ENCODE data around the gene CD40.

The CD40 gene

GRCh38 chr20:46158476-46158987 lies 40.4 kb downstream of the CD40 start:
- Histone ChIP-seq H3K36me3 (ENCODE audit: control insufficient read depth, insufficient read depth, low read length) (no peaks in the 10 kb centered on the region), H3K4me1 (ENCODE audit: control insufficient read depth, insufficient read depth, low read length) (no peaks in the 10 kb centered on the region), H3K27me3 (ENCODE audit: control insufficient read depth, insufficient read depth, low read length) (peaks cover 15% of the 10 kb centered on the region), H3K9ac (ENCODE audit: low read length) (no peak overlapping the region), H3K4me3 (ENCODE audit: low read length) (no peak overlapping the region), H3K9me3 (ENCODE audit: control insufficient read depth, low read length) (no peaks in the 10 kb centered on the region)

GRCh38 chr20:46159101-46159897 lies 41.2 kb downstream of the CD40 start:
- no peaks in the 10 kb centered on the region for H3K36me3 ChIP-seq (ENCODE audit: control insufficient read depth, insufficient read depth, low read length)
- H3K4me1 ChIP-seq (ENCODE audit: control insufficient read depth, insufficient read depth, low read length), result no peaks in the 10 kb centered on the region
- peaks cover 10% of the 10 kb centered on the region for H3K27me3 ChIP-seq (ENCODE audit: control insufficient read depth, insufficient read depth, low read length)
- H3K9me3 ChIP-seq (ENCODE audit: control insufficient read depth, low read length), result no peaks in the 10 kb centered on the region
- no peak overlapping the region for H3K9ac ChIP-seq (ENCODE audit: low read length)
- no peak overlapping the region for H3K4me3 ChIP-seq (ENCODE audit: low read length)

GRCh38 chr20:46160661-46161060 lies 42.5 kb downstream of the CD40 start:
- Histone ChIP-seq H3K36me3 (ENCODE audit: control insufficient read depth, insufficient read depth, low read length) (no peaks in the 10 kb centered on the region), H3K27me3 (ENCODE audit: control insufficient read depth, insufficient read depth, low read length) (peaks cover 8% of the 10 kb centered on the region), H3K4me1 (ENCODE audit: control insufficient read depth, insufficient read depth, low read length) (no peaks in the 10 kb centered on the region), H3K9me3 (ENCODE audit: control insufficient read depth, low read length) (no peaks in the 10 kb centered on the region), H3K9ac (ENCODE audit: low read length) (no peak overlapping the region), H3K4me3 (ENCODE audit: low read length) (no peak overlapping the region)

- H3K4me3 ChIP-seq (ENCODE audit: low read length), result no peak overlapping the region
- no peaks in the 10 kb centered on the region for H3K36me3 ChIP-seq (ENCODE audit: control insufficient read depth, insufficient read depth, low read length)
- peaks cover 8% of the 10 kb centered on the region for H3K27me3 ChIP-seq (ENCODE audit: control insufficient read depth, insufficient read depth, low read length)
- H3K4me1 ChIP-seq (ENCODE audit: control insufficient read depth, insufficient read depth, low read length), result no peaks in the 10 kb centered on the region
- H3K9ac ChIP-seq (ENCODE audit: low read length), result no peak overlapping the region
- H3K9me3 ChIP-seq (ENCODE audit: control insufficient read depth, low read length), result no peaks in the 10 kb centered on the region
Observed at GRCh38 chr20:46161921-46162320, 43.8 kb downstream of the CD40 start.

- Histone ChIP-seq H3K9me3 (ENCODE audit: control insufficient read depth, low read length) (no peaks in the 10 kb centered on the region), H3K27me3 (ENCODE audit: control insufficient read depth, insufficient read depth, low read length) (peaks cover 5% of the 10 kb centered on the region), H3K36me3 (ENCODE audit: control insufficient read depth, insufficient read depth, low read length) (no peaks in the 10 kb centered on the region), H3K4me3 (ENCODE audit: low read length) (no peak overlapping the region), H3K9ac (ENCODE audit: low read length) (no peak overlapping the region), H3K4me1 (ENCODE audit: control insufficient read depth, insufficient read depth, low read length) (no peaks in the 10 kb centered on the region)
Observed at GRCh38 chr20:46164254-46164653, 46.1 kb downstream of the CD40 start.

- Histone ChIP-seq H3K36me3 (ENCODE audit: control insufficient read depth, insufficient read depth, low read length) (no peaks in the 10 kb centered on the region), H3K9me3 (ENCODE audit: control insufficient read depth, low read length) (no peaks in the 10 kb centered on the region), H3K4me1 (ENCODE audit: control insufficient read depth, insufficient read depth, low read length) (no peaks in the 10 kb centered on the region), H3K9ac (ENCODE audit: low read length) (no peak overlapping the region), H3K27me3 (ENCODE audit: control insufficient read depth, insufficient read depth, low read length) (no peaks in the 10 kb centered on the region), H3K4me3 (ENCODE audit: low read length) (no peak overlapping the region)
Observed at GRCh38 chr20:46167080-46167479, 49.0 kb downstream of the CD40 start.

- Histone ChIP-seq H3K36me3 (ENCODE audit: control insufficient read depth, insufficient read depth, low read length) (no peaks in the 10 kb centered on the region), H3K27me3 (ENCODE audit: control insufficient read depth, insufficient read depth, low read length) (peaks cover 13% of the 10 kb centered on the region), H3K9ac (ENCODE audit: low read length) (no peak overlapping the region), H3K4me3 (ENCODE audit: low read length) (no peak overlapping the region), H3K4me1 (ENCODE audit: control insufficient read depth, insufficient read depth, low read length) (no peaks in the 10 kb centered on the region), H3K9me3 (ENCODE audit: control insufficient read depth, low read length) (no peaks in the 10 kb centered on the region)
Observed at GRCh38 chr20:46168438-46168837, 50.3 kb downstream of the CD40 start.

- Histone ChIP-seq H3K4me1 (ENCODE audit: control insufficient read depth, insufficient read depth, low read length) (no peaks in the 10 kb centered on the region), H3K9me3 (ENCODE audit: control insufficient read depth, low read length) (no peaks in the 10 kb centered on the region), H3K4me3 (ENCODE audit: low read length) (no peak overlapping the region), H3K9ac (ENCODE audit: low read length) (no peak overlapping the region), H3K27me3 (ENCODE audit: control insufficient read depth, insufficient read depth, low read length) (peaks cover 23% of the 10 kb centered on the region), H3K36me3 (ENCODE audit: control insufficient read depth, insufficient read depth, low read length) (no peaks in the 10 kb centered on the region)
Observed at GRCh38 chr20:46169245-46170171, 51.4 kb downstream of the CD40 start.

- no peak overlapping the region for H3K9ac ChIP-seq (ENCODE audit: low read length)
- H3K4me3 ChIP-seq (ENCODE audit: low read length), result no peak overlapping the region
- peaks cover 32% of the 10 kb centered on the region for H3K27me3 ChIP-seq (ENCODE audit: control insufficient read depth, insufficient read depth, low read length)
Observed at GRCh38 chr20:46171476-46171875, 53.4 kb downstream of the CD40 start.

GRCh38 chr20:46171909-46172308 lies 53.8 kb downstream of the CD40 start:
- Histone ChIP-seq H3K9ac (ENCODE audit: low read length) (no peak overlapping the region), H3K36me3 (ENCODE audit: control insufficient read depth, insufficient read depth, low read length) (no peaks in the 10 kb centered on the region), H3K9me3 (ENCODE audit: control insufficient read depth, low read length) (no peaks in the 10 kb centered on the region), H3K4me3 (ENCODE audit: low read length) (no peak overlapping the region), H3K4me1 (ENCODE audit: control insufficient read depth, insufficient read depth, low read length) (no peaks in the 10 kb centered on the region), H3K27me3 (ENCODE audit: control insufficient read depth, insufficient read depth, low read length) (peaks cover 32% of the 10 kb centered on the region)

More at GRCh38 chr20:46171476-46171875, 53.4 kb downstream of the CD40 start:
- Histone ChIP-seq H3K9me3 (ENCODE audit: control insufficient read depth, low read length) (no peaks in the 10 kb centered on the region), H3K4me1 (ENCODE audit: control insufficient read depth, insufficient read depth, low read length) (no peaks in the 10 kb centered on the region), H3K36me3 (ENCODE audit: control insufficient read depth, insufficient read depth, low read length) (no peaks in the 10 kb centered on the region)

- peaks cover 32% of the 10 kb centered on the region for H3K27me3 ChIP-seq (ENCODE audit: control insufficient read depth, insufficient read depth, low read length)
- no peaks in the 10 kb centered on the region for H3K4me1 ChIP-seq (ENCODE audit: control insufficient read depth, insufficient read depth, low read length)
- H3K9ac ChIP-seq (ENCODE audit: low read length), result no peak overlapping the region
- no peaks in the 10 kb centered on the region for H3K36me3 ChIP-seq (ENCODE audit: control insufficient read depth, insufficient read depth, low read length)
- H3K4me3 ChIP-seq (ENCODE audit: low read length), result no peak overlapping the region
- H3K9me3 ChIP-seq (ENCODE audit: control insufficient read depth, low read length), result no peaks in the 10 kb centered on the region
Observed at GRCh38 chr20:46172455-46172854, 54.3 kb downstream of the CD40 start.

GRCh38 chr20:46172961-46173536 lies 54.9 kb downstream of the CD40 start:
- H3K4me3 ChIP-seq (ENCODE audit: low read length), result no peak overlapping the region
- no peak overlapping the region for H3K9ac ChIP-seq (ENCODE audit: low read length)
- no peaks in the 10 kb centered on the region for H3K4me1 ChIP-seq (ENCODE audit: control insufficient read depth, insufficient read depth, low read length)
- no peaks in the 10 kb centered on the region for H3K36me3 ChIP-seq (ENCODE audit: control insufficient read depth, insufficient read depth, low read length)
- peaks cover 32% of the 10 kb centered on the region for H3K27me3 ChIP-seq (ENCODE audit: control insufficient read depth, insufficient read depth, low read length)
- no peaks in the 10 kb centered on the region for H3K9me3 ChIP-seq (ENCODE audit: control insufficient read depth, low read length)
